ENCODE results near the gene GRPEL1. TPM values are rescaled to one million over a fixed set of nuclear protein-coding genes. Genes with fewer than 3 reads are reported as not detected.
"Not testable (repeated sequence)": the region's sequence is repeated elsewhere in the genome, so short reads cannot be mapped to it uniquely, and the experiment has no call there.

The GRPEL1 gene
- total RNA-seq, 2 donors from 2014 or later = 26.7 to 40.1 TPM

DNA sequence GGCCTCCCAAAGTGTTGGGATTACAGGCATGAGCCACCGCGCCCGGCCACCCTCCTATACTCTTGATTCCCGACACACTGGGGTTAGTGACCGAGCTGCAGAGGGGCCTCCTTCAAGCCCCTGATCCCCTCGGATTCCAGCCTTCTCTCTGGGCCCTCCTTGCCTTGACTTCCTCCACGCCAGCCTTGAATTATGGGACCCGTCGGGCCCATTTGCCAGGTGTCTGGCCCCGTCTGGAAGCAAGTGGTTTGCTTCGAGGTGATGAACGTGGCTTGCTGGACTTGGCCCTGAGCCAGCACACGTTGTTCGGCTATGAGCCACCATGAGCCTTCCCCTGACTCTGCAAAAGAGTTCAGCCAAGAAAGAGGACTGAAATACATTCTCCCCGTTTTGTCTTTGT, 37.4 kb upstream of the GRPEL1 start:
- H3K27ac ChIP-seq = no peak overlapping the region
- TF ChIP-seq, protein P1, sequence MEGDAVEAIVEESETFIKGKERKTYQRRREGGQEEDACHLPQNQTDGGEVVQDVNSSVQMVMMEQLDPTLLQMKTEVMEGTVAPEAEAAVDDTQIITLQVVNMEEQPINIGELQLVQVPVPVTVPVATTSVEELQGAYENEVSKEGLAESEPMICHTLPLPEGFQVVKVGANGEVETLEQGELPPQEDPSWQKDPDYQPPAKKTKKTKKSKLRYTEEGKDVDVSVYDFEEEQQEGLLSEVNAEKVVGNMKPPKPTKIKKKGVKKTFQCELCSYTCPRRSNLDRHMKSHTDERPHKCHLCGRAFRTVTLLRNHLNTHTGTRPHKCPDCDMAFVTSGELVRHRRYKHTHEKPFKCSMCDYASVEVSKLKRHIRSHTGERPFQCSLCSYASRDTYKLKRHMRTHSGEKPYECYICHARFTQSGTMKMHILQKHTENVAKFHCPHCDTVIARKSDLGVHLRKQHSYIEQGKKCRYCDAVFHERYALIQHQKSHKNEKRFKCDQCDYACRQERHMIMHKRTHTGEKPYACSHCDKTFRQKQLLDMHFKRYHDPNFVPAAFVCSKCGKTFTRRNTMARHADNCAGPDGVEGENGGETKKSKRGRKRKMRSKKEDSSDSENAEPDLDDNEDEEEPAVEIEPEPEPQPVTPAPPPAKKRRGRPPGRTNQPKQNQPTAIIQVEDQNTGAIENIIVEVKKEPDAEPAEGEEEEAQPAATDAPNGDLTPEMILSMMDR (IDR thresholded peaks at IDR 0.05) = no peak
- H3K27me3 ChIP-seq (replicated peaks; ENCODE audit: insufficient read depth) = no peaks in the 10 kb centered on the region
- no peaks in the 10 kb centered on the region for H3K9me3 ChIP-seq
- ATAC-seq (ENCODE audit: insufficient number of reproducible peaks, low FRiP score, low read depth) (no peak), DNase-seq (ENCODE audit: low spot score) (no peak)
- H3K4me1 ChIP-seq (ENCODE audit: control insufficient read depth in 1 of 2, low read depth in 2 of 2) = peaks cover 8 to 21% of the 10 kb centered on the region in 2 donors
- H3K4me3 ChIP-seq = no peak overlapping the region
- no peaks in the 10 kb centered on the region for H3K36me3 ChIP-seq

DNA sequence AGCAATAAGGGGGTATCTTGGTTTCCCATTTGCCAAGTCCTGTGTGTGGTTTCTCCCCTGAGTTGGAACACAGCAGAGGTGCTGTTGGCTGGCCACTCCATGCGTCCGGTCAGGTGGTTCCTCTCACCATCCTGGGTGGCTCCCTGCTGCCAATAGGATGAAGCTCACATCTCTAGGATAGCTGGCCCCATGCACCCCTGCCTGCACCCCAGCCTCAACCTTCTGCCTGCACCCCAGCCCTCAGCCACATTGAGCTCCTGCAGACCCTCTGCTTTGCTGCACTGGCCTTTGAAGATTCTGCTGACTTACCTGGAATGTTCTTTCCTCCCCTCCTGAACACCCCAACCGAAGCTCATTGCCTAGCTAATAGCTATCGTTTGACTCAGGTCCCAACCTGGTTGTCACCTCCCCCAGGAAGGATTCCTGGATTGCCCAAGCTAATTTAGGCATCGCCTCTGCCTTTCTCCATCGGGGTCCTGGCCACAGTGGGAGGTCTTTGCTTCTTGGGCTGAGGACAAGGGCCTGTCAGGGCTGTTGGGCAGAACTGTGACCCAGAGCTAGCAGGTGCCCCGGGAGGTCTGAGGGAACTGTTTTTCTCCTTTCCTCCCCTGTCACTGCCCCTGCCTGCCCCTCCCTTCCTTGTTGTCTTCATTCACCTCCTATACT, 36.6 kb upstream of the GRPEL1 start:
- no peak for DNase-seq (ENCODE audit: low spot score)
- peak overlapping the region; percentile 78 to 83 for H3K27ac ChIP-seq
- no peak overlapping the region for H3K4me3 ChIP-seq

DNA sequence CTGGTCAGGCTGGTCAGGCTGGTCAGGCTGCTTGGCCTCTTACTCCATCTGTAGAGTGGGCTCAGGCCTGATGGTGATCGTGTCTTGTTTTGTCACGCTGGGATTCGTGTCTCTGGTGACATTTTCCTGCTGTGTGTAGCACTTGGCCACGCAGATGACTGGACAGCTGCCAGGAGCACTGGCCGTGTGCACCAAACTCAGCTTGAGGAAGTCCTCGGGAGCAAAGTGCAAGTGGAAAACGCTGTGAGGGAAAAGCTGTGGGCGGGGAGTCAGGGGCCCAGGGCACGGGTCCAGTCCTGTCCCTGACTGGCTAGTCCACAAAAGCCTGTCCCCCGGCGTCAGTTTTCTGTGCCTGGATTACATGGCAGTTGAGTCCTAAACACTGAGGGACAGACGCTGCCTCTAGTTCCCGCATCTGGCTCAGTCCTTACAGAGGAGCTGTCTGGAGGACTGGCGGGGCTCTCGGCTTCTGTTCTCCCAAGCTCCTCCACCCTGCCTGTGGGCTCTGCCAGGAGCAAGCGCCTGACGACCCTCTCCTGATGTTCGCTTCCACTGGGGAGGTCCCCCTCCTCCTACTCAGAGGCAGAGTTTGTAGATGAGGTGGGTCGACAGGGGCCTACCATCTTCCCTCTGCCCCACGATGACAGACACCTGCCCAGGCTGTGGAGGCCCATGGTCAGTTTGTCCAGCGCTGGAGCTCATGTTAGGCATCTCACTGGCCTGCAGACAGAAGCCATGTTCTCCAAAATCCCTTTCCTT, 35.9 kb upstream of the GRPEL1 start:
- no peaks in the 10 kb centered on the region for H3K27me3 ChIP-seq (replicated peaks; ENCODE audit: insufficient read depth)
- H3K9me3 ChIP-seq = no peaks in the 10 kb centered on the region
- H3K4me1 ChIP-seq (ENCODE audit: control insufficient read depth in 1 of 2, low read depth in 2 of 2) = peaks cover 8 to 21% of the 10 kb centered on the region in 2 donors
- DNase-seq (ENCODE audit: low spot score) (peak; percentile 39), ATAC-seq (ENCODE audit: insufficient number of reproducible peaks, low FRiP score, low read depth) (peak; percentile 4)
- H3K27ac ChIP-seq = peak overlapping the region; percentile 78 to 83
- TF ChIP-seq, protein P1 (IDR thresholded peaks at IDR 0.05) = no peak
- H3K4me3 ChIP-seq = peak overlapping the region; percentile 82
- no peaks in the 10 kb centered on the region for H3K36me3 ChIP-seq

More for the DNA sequence above, 36.6 kb upstream of the GRPEL1 start:
- Histone ChIP-seq H3K9me3 (no peaks in the 10 kb centered on the region), H3K4me1 (ENCODE audit: control insufficient read depth in 1 of 2, low read depth in 2 of 2) (peaks cover 8 to 21% of the 10 kb centered on the region in 2 donors), H3K36me3 (no peaks in the 10 kb centered on the region), H3K27me3 (replicated peaks; ENCODE audit: insufficient read depth) (no peaks in the 10 kb centered on the region)
- ATAC-seq (ENCODE audit: insufficient number of reproducible peaks, low FRiP score, low read depth) = no peak
- TF ChIP-seq, protein P1 (IDR thresholded peaks at IDR 0.05) = no peak

DNA sequence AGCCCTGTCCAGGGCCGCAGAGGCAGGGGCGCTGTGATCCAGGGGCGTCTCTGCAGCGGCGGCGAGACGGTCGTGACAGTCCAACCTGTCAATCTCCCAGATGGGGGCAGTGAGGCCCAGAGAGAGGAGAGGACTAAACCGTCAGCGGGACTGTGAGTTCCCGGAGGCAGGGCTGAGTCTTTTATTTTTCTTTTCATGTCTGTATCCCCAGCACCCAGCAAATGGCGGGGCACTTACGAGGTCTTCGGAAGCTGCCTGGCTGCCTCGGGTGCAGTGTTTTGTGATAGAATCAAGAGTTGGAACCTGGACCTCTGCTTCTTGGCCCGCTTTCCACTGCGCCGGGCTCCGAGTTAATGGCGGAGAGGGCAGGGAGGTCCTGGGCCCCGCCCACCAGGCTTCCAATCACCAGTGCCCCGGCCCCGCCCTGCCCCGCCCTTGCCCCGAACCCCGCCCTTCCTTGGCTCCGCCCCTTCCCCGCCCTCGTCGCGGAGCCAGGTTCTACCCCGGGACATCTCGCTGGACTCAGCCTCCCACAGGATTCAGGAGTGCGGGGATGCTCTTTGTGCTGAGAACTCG, 35.3 kb upstream of the GRPEL1 start:
- H3K4me1 ChIP-seq (ENCODE audit: control insufficient read depth in 1 of 2, low read depth in 2 of 2) = peaks cover 8 to 21% of the 10 kb centered on the region in 2 donors
- no peaks in the 10 kb centered on the region for H3K9me3 ChIP-seq
- TF ChIP-seq, protein P1 (IDR thresholded peaks at IDR 0.05) = no peak
- peak overlapping the region; percentile 82 for H3K4me3 ChIP-seq
- peak overlapping the region; percentile 78 to 83 for H3K27ac ChIP-seq
- ATAC-seq (ENCODE audit: insufficient number of reproducible peaks, low FRiP score, low read depth) (peak; percentile 77), DNase-seq (ENCODE audit: low spot score) (peak; percentile 66)
- no peaks in the 10 kb centered on the region for H3K36me3 ChIP-seq
- H3K27me3 ChIP-seq (replicated peaks; ENCODE audit: insufficient read depth) = no peaks in the 10 kb centered on the region

DNA sequence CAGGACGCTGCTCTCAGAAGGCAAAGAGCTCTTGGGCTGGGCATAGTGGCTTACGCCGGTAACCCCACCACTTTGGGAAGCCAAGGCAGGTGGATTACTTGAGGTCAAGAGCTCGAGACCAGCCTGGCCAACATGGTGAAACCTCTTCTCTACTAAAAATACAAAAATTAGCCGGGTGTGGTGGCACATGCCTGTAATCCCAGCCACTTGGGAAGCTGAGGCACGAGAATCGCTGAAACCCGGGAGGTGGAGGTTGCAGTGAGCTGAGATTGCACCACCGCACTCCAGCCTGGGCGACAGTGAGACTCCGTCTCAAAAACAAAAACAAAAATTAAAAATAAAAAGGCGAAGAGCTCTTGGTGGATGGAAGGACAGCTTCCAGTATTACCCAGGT, 34.6 kb upstream of the GRPEL1 start:
- H3K27ac ChIP-seq = peak overlapping the region; percentile 78 to 83
- peak overlapping the region; percentile 82 for H3K4me3 ChIP-seq
- H3K27me3 ChIP-seq (replicated peaks; ENCODE audit: insufficient read depth); H3K9me3 ChIP-seq; DNase-seq (ENCODE audit: low spot score); H3K36me3 ChIP-seq; ATAC-seq (ENCODE audit: insufficient number of reproducible peaks, low FRiP score, low read depth): not testable (repeated sequence)
- peaks cover 8 to 21% of the 10 kb centered on the region in 2 donors for H3K4me1 ChIP-seq (ENCODE audit: control insufficient read depth in 1 of 2, low read depth in 2 of 2)
